Measurements from ENCODE around the gene USF1.
A peak's percentile ranks its signal among the peaks of the same experiment; 100 is the strongest.
"Not testable (repeated sequence)": the region's sequence is repeated elsewhere in the genome, so short reads cannot be mapped to it uniquely, and the experiment has no call there.

USF1 gene

DNA sequence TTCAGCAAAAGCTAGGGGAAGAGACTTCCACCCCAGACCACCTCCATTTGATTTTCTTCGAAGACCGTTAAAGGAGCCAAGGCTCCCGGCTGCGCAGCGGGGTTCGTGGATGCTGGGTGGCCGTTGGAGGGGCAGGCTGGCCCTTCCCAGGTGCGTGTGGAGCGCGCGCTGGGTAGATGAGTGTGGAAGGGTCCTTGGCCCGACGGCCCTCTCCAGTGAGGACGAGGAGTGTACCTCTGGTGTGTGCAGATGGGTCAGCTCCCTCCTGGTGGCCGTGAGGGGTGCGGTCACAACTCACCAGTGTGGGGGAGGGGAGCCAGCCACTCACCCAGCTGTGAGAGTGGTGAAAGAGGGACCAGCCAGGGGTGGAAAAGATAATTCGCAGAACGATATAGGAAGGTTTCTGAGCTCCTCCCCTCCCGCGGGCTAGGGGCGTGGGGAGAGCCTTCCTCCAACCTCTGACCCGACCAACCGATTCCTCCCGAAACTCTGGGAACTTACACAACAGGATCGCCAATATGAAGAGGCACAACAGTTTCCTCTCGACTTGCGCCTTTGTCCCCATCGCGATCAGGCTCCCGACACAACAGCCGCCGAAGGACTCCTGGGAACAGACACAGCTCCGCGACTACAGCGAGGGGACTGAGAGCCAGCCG, 25.1 kb downstream of the USF1 start, which contains the start of gene F11R:
Gene F11R (minus strand): TSS at position 644 of the 656 bp plus-strand sequence. CDS start 79 bp downstream, at position 565.
- H3K9me3 Mint-ChIP-seq (ENCODE audit: low read depth): no peaks in the 10 kb centered on the region
- no peaks in the 10 kb centered on the region for H3K36me3 Mint-ChIP-seq
- peak within 1 kb of the TSS; percentile 87 for H3K27ac Mint-ChIP-seq
- H3K4me1 Mint-ChIP-seq (ENCODE audit: low read depth): peaks cover 31% of the 10 kb centered on the region
- H3K4me3 Mint-ChIP-seq: peak within 1 kb of the TSS; percentile 92
- no peaks in the 10 kb centered on the region for H3K27me3 Mint-ChIP-seq

DNA sequence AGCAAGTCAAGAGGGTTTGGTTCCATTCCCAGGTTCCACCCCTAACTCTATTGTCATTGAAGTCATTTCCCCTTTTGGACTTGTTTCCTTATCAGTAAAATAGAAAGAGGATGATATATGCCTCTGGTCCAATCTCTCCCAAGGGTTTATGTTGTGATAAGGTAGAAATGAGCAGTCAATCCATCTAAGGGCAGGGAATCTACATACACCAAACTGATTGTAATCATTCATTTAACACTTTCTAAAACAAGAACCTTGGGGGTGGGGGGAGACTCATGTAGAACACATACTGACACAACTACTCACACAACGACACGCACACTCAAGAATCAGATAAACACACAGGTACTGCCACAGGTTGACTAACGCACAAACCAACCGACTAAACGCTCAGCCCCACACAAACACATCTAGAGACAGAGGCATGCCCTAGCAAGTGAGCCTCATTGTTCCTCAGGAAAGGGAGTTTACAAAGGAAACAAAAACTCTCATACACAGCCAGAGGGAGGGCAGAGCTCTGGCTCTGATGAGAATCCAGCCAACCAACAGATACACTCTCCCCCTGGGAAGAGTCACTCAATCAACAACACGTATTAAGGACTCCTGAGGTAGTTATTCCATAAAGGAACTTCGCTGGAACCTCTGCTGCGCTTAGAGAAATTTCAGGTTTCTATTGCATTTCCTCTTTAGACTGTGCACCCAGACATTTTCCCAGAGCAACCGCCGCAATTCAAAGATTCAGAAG, 25.9 kb downstream of the USF1 start:
- no peaks in the 10 kb centered on the region for H3K36me3 Mint-ChIP-seq

DNA sequence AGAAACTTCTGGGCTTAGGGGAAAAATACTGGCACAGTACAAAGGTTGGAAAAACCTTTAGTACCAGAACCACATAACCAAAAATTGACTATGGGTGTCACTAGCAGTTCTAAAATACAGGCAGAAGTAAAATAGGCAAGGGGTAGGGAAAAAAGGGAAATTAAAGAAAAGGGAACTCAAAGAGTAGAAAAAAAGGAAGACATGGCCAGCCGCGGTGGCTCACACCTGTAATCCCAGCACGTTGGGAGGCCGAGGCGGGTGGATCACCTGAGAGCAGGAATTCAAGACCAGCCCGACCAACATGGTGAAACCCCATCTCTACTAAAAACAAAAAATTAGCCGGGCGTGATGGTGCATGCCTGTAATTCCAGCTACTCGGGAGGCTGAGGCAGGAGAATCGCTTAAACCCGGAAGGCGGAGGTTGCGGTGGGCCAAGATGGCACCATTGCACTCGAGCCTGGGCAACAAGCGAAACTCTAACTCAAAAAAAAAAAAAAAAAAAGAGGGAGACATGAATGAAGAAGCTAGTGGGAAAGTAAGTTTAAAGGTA, 26.6 kb downstream of the USF1 start:
- peak overlapping the region; percentile 6 for H3K4me3 Mint-ChIP-seq
- H3K27me3 Mint-ChIP-seq; H3K9me3 Mint-ChIP-seq (ENCODE audit: low read depth); H3K27ac Mint-ChIP-seq; H3K36me3 Mint-ChIP-seq: not testable (repeated sequence)
- peaks cover 33% of the 10 kb centered on the region for H3K4me1 Mint-ChIP-seq (ENCODE audit: low read depth)

More for the DNA sequence above, 25.9 kb downstream of the USF1 start:
- no peaks in the 10 kb centered on the region for H3K27me3 Mint-ChIP-seq
- H3K9me3 Mint-ChIP-seq (ENCODE audit: low read depth): no peaks in the 10 kb centered on the region
- peak overlapping the region; percentile 92 for H3K4me3 Mint-ChIP-seq
- H3K27ac Mint-ChIP-seq: peak overlapping the region; percentile 29
- H3K4me1 Mint-ChIP-seq (ENCODE audit: low read depth): peaks cover 31% of the 10 kb centered on the region

DNA sequence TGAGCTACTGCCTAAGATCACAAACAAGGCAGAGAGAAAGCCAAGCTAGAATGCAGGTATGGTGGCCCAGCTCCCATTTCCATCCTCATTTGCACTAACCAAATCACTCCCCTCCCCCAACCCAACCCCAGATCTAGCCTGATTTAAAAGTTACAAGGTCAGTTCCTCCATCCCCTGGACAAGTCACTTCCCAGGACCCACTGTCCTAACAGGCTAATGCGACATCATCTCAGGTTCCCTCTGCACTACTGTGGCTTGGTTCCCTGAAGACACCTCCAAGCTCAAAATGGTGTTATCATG, 27.2 kb downstream of the USF1 start:
- Mint-ChIP-seq H3K9me3 (ENCODE audit: low read depth) (no peaks in the 10 kb centered on the region), H3K27me3 (no peaks in the 10 kb centered on the region), H3K4me1 (ENCODE audit: low read depth) (peaks cover 39% of the 10 kb centered on the region), H3K4me3 (no peak overlapping the region), H3K36me3 (no peaks in the 10 kb centered on the region), H3K27ac (no peak overlapping the region)

DNA sequence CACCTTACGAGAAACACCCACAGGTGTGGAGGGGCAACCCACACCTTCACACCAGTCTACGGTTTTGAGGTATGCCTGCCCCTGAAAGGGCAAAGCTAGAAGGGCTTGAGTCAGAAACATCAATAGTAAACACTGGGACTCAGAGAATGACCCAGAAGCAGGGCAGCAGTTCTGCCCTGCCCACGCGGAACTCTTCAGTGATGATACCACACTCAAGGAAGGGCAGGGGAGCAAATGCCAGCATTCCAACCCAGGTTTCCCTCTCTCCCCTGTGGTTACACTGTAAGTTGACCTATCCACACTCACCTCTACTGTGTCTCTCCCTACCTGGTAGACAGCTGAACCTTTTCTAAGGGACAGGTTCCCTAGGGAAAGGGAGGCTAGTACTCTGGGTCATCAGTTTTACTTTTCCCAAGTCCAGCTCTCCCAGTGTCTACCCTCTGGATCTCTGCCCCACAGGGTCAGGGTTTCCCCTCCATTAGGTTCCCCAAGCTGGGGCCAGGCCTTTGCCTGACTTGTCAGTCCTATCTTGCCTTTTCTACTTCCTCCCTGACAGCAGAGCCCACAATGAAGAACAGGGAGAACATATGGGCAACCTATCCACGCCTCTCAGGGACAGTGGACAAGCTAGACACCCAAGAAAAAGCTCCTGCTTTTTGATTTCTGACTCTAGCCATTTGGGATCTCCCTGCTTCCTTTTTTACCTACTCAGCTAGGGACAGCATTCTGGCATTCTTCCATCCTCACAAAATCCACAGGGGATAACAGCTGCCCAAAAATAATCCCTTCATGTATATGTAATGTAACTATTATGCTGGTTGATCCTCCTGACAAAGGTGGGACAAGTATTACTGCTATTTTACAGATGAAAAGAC, 27.8 kb downstream of the USF1 start:
- Mint-ChIP-seq H3K27ac (no peak overlapping the region), H3K4me1 (ENCODE audit: low read depth) (peaks cover 45% of the 10 kb centered on the region), H3K4me3 (no peak overlapping the region)

DNA sequence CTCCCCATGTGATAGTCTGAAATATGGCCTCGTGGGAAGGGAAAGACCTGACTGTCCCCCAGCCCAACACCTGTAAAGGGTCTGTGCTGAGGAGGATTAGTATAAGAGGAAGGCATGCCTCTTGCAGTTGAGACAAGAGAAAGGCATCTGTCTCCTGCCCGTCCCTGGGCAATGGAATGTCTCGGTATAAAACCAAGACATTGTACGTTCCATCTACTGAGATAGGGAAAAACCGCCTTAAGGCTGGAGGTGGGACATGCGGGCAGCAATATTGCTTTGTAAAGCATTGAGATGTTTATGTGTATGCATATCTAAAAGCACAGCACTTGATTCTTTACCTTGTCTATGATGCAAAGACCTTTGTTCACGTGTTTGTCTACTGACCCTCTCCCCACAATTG, 28.6 kb downstream of the USF1 start:
- H3K4me1 Mint-ChIP-seq (ENCODE audit: low read depth): peaks cover 49% of the 10 kb centered on the region
- H3K4me3 Mint-ChIP-seq; H3K27ac Mint-ChIP-seq; H3K36me3 Mint-ChIP-seq; H3K9me3 Mint-ChIP-seq (ENCODE audit: low read depth); H3K27me3 Mint-ChIP-seq: not testable (repeated sequence)

More for the DNA sequence above, 27.8 kb downstream of the USF1 start:
- Mint-ChIP-seq H3K36me3 (no peaks in the 10 kb centered on the region), H3K9me3 (ENCODE audit: low read depth) (no peaks in the 10 kb centered on the region), H3K27me3 (no peaks in the 10 kb centered on the region)

DNA sequence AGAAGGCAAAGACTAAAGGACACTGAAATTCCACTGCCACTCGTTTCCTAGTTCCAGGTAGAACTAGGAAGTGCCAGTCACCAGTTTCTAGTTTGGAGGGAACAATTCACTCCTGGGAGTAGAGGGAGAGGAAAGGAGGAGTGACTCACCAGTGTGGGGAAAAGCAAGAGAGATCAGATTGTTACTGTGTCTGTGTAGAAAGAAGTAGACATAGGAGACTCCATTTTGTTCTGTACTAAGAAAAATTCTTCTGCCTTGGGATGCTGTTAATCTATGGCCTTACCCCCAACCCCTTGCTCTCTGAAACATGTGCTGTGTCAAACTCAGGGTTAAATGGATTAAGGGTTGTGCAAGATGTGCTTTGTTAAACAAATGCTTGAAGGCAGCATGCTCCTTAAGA, 29.1 kb downstream of the USF1 start:
- not testable (repeated sequence) for H3K9me3 Mint-ChIP-seq (ENCODE audit: low read depth); H3K4me3 Mint-ChIP-seq; H3K27me3 Mint-ChIP-seq; H3K36me3 Mint-ChIP-seq
- Mint-ChIP-seq H3K27ac (peak overlapping the region; percentile 68), H3K4me1 (ENCODE audit: low read depth) (peaks cover 50% of the 10 kb centered on the region)

DNA sequence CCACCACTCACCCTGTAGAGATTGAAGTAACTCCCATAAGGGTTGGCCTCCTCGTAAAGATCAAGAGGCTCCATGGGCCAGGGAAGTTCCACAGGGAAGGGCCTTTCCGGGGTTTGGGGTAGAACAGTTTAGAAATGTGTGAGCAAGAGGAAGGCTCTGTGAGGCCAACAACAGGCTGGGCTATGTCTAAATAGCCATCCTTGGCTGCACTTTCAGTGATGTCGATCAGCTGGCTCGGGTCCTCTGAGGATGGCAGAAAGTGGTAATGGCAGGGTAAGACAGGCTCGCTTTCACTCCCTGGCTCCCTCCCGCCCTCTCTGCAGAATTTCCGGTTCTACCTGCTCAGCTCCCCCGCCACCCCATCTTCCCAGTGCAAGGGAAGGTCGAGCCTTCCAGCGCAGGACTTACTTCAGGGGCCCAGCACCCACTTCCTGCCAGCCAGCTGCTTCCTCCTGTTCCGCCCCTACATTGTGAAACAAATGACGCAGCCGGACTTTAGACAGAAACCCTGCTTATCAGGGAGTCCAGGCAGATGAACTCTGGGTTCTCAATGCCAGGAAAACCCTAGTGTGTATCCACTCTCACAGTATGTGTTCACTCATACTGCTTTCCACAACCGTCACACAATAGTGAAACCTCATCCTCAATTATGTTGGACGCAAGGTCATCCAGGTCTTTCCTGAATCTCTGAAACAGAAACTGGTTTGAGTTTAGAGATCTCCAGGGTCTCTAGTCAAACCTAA, 32.1 kb downstream of the USF1 start:
- H3K9me3 Mint-ChIP-seq (ENCODE audit: low read depth): no peaks in the 10 kb centered on the region
- peak overlapping the region; percentile 78 for H3K4me3 Mint-ChIP-seq
- no peaks in the 10 kb centered on the region for H3K27me3 Mint-ChIP-seq
- H3K36me3 Mint-ChIP-seq: no peaks in the 10 kb centered on the region
- H3K27ac Mint-ChIP-seq: peak overlapping the region; percentile 95
- peaks cover 27% of the 10 kb centered on the region for H3K4me1 Mint-ChIP-seq (ENCODE audit: low read depth)

DNA sequence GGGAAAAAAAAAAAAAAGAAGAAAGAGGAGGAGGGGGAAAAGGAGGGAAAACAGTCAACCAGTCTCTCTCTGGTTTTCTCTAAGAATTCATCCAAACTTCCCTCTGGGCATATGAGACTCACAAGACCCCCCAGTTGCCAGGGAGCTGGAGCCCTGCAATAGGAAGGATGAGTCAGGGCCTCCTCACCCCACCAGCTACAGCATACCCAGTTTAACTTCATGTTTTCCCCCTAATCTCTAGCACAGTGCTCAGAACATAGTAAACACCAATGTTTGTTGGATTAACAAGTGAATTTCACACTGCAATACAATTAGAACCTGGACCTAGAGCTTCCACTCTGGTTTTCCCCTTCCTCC, 32.7 kb downstream of the USF1 start:
- peaks cover 27% of the 10 kb centered on the region for H3K4me1 Mint-ChIP-seq (ENCODE audit: low read depth)
- H3K4me3 Mint-ChIP-seq: peak overlapping the region; percentile 78
- no peaks in the 10 kb centered on the region for H3K36me3 Mint-ChIP-seq
- no peaks in the 10 kb centered on the region for H3K27me3 Mint-ChIP-seq
- H3K27ac Mint-ChIP-seq: peak overlapping the region; percentile 95
- no peaks in the 10 kb centered on the region for H3K9me3 Mint-ChIP-seq (ENCODE audit: low read depth)

DNA sequence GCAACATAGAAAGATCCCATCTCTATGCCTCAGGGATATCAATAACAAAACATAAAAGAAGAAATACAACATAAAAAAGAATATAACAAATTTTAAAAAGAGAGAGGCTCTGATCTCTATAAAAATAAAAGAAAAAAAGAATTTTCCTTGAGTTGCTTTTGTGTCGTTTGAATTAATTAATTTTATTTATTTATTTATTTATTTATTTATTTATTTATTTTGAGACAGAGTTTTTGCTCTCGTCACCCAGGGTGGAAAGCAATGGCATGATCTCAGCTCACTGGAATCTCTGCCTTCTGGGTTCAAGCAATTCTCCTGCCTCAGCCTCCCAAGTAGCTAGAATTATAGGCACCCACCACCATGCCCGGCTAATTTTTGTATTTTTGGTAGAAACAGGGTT, 33.4 kb downstream of the USF1 start:
- peaks cover 27% of the 10 kb centered on the region for H3K4me1 Mint-ChIP-seq (ENCODE audit: low read depth)
- H3K27me3 Mint-ChIP-seq: no peaks in the 10 kb centered on the region
- H3K36me3 Mint-ChIP-seq: peaks cover 3% of the 10 kb centered on the region
- no peak overlapping the region for H3K27ac Mint-ChIP-seq
- H3K9me3 Mint-ChIP-seq (ENCODE audit: low read depth): no peaks in the 10 kb centered on the region
- H3K4me3 Mint-ChIP-seq: no peak overlapping the region

DNA sequence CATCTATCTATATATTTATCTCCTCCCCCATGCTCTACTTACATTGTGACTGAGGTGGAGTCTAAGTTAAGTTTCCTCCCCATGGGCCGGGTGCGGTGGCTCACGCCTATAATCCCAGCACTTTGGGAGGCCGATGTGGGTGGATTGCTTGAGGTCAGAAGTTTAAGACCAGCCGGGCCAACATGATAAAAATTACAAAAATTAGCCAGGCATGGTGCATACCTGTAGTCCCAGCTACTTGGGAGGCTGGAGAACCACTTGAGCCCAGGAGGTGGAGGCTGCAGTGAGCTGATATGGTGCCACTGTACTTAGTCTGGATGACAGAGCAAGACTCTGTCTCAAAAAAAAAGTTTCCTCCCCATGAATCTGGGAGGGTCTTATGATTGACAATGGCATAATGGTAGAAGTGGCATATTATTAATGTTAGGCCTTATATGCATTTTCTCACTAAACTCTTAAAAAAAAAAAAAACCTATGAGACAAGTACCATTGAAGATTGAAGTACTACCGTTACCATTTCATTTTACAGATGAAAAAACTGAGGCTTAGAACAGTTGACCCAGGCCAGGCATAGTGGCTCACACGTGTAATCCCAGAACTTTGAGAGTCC, 36.1 kb downstream of the USF1 start:
- Mint-ChIP-seq H3K4me1 (ENCODE audit: low read depth) (peaks cover 25% of the 10 kb centered on the region), H3K9me3 (ENCODE audit: low read depth) (no peaks in the 10 kb centered on the region), H3K27ac (no peak overlapping the region), H3K4me3 (no peak overlapping the region), H3K36me3 (peaks cover 3% of the 10 kb centered on the region), H3K27me3 (no peaks in the 10 kb centered on the region)

DNA sequence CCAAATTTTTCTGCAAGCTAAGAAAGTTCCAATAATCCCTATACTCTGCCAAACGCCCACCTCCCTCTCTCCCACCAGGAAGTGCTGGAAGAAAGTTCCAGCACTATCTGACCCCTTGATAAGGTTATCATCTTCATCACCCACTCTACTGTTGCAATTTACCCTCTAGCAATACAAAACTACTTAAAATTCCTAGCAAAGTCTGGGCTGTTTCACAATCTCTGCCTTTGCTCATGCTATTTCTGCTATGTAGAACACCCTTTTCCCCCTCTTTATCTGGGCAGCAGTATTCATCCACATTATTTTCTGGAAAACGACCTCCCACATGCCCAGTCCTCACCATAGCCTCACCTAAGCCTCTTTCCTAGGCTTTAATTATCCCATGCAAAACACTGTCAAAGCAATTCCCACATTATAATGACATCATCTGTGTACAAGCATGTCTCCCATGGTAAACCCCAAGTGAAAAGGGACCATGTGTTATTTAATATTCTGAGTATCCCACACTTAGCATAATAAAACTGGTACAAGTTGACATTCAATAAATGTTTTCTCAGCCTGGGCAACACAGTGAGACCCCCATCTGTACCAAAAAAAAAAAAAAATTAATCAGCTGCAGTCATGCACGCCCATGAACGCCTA, 36.8 kb downstream of the USF1 start:
- H3K9me3 Mint-ChIP-seq (ENCODE audit: low read depth): no peaks in the 10 kb centered on the region
- no peak overlapping the region for H3K27ac Mint-ChIP-seq
- H3K4me1 Mint-ChIP-seq (ENCODE audit: low read depth): peaks cover 21% of the 10 kb centered on the region
- peaks cover 3% of the 10 kb centered on the region for H3K36me3 Mint-ChIP-seq
- H3K4me3 Mint-ChIP-seq: no peak overlapping the region
- H3K27me3 Mint-ChIP-seq: no peaks in the 10 kb centered on the region

DNA sequence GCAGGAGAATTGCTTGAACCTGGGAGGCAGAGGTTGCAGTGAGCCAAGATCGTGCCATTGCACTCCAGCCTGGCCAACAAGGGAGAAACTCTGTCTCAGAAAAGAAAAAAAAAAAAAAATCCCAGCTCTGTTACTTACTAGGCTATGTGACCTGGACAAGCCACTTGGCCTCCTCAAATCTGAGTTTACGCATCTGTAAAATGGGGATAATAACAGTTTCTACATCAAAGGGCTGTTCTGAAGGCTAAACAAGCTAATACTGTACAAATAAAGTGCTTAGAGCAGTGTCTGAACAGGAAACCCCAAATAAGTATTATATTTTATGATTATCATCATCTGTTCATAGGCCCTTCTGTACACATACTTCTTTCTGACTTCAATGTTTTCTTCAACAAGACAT, 38.4 kb downstream of the USF1 start:
- H3K27ac Mint-ChIP-seq: no peak overlapping the region
- H3K27me3 Mint-ChIP-seq: no peaks in the 10 kb centered on the region
- H3K36me3 Mint-ChIP-seq: peaks cover 3% of the 10 kb centered on the region
- H3K9me3 Mint-ChIP-seq (ENCODE audit: low read depth): no peaks in the 10 kb centered on the region
- peaks cover 6% of the 10 kb centered on the region for H3K4me1 Mint-ChIP-seq (ENCODE audit: low read depth)
- H3K4me3 Mint-ChIP-seq: no peak overlapping the region

DNA sequence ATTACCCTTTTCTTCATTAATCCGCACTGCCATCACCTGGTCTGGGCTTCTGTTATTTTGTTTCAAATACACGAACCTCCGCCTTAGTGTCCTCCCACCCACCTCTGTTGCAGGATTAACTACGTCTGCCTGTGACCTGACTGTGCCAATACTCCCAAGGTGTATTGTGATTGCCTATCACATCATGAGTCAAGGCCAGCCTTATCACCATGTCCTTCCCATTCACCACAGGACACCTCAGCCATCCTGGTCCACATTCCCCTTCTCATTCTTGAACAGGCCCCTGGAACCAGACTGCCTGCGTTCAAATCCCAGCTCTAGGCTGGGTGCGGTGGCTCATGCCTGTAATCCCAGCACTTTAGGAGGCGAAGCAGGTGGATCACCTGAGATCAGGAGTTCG, 39.2 kb downstream of the USF1 start:
- Mint-ChIP-seq H3K4me1 (ENCODE audit: low read depth) (no peaks in the 10 kb centered on the region), H3K9me3 (ENCODE audit: low read depth) (no peaks in the 10 kb centered on the region), H3K36me3 (peaks cover 3% of the 10 kb centered on the region), H3K27me3 (no peaks in the 10 kb centered on the region), H3K4me3 (no peak overlapping the region), H3K27ac (no peak overlapping the region)

All from activated naive CD8-positive, alpha-beta T cell (primary cell).